HG03060 (cell line): ENCODE results near the gene OBSCN.

Experiments used
- ATAC-seq: cut with Tn5 transposase; IDR thresholded peaks from one replicate; pipeline ENCODE4 v1.9.1; 2021; ENCODE audit warnings: low read depth, moderate number of reproducible peaks; ENCODE audit not compliant: unreplicated experiment

Gene OBSCN

GRCh38 chr1:228420968-228421826, 213.4 kb downstream of the OBSCN start:
- ATAC-seq = no peak

- no peak for ATAC-seq
Observed at GRCh38 chr1:228423404-228424053, 215.7 kb downstream of the OBSCN start.

GRCh38 chr1:228424685-228425660, 217.1 kb downstream of the OBSCN start:
- no peak for ATAC-seq

GRCh38 chr1:228426518-228427175, 218.8 kb downstream of the OBSCN start:
- ATAC-seq = no peak

- ATAC-seq = no peak
Observed at GRCh38 chr1:228428412-228428811, 220.6 kb downstream of the OBSCN start.
